Activated gamma-delta T cell (primary cell): ENCODE data around the gene TRAF3.
"Not testable (repeated sequence)": the region's sequence is repeated elsewhere in the genome, so short reads cannot be mapped to it uniquely, and the experiment has no call there.

Source experiments
- DNase-seq: peaks from one replicate; lab custom pipeline; 2025; lab: John Stamatoyannopoulos, UW

The TRAF3 gene

DNA sequence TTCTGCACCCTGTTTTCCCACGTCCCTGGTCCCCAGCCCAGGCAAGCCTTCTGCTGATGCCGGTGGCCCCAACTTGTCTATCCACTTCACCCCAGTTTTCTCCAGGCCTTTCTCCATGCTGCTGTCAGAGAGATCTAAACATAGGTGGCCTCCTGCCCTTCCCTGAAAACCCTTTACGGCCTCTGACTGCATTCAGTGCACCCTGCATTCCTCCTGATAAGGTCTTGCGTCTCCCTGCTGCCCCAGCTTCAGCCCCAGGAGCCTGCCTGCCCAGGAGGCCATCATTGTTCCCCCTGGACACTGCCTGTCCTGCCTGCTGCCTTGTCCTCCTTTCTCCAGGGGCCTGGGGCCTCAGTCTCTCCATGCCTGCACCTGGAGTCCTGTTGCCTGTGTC is 29.8 kb downstream of the TRAF3 start:
- DNase-seq, result no peak

- no peak for DNase-seq
Observed at GRCh38 chr14:102809870-102810269, 32.6 kb downstream of the TRAF3 start.

GRCh38 chr14:102810523-102810922 is 33.3 kb downstream of the TRAF3 start:
- no peak for DNase-seq

- DNase-seq, result no peak
Observed at GRCh38 chr14:102811254-102811963, 34.2 kb downstream of the TRAF3 start.

- no peak for DNase-seq
Observed at GRCh38 chr14:102811971-102812370, 34.7 kb downstream of the TRAF3 start.

GRCh38 chr14:102813691-102814090 is 36.4 kb downstream of the TRAF3 start:
- no peak for DNase-seq

- DNase-seq, result no peak
Observed at GRCh38 chr14:102817318-102817717, 40.1 kb downstream of the TRAF3 start.

DNA sequence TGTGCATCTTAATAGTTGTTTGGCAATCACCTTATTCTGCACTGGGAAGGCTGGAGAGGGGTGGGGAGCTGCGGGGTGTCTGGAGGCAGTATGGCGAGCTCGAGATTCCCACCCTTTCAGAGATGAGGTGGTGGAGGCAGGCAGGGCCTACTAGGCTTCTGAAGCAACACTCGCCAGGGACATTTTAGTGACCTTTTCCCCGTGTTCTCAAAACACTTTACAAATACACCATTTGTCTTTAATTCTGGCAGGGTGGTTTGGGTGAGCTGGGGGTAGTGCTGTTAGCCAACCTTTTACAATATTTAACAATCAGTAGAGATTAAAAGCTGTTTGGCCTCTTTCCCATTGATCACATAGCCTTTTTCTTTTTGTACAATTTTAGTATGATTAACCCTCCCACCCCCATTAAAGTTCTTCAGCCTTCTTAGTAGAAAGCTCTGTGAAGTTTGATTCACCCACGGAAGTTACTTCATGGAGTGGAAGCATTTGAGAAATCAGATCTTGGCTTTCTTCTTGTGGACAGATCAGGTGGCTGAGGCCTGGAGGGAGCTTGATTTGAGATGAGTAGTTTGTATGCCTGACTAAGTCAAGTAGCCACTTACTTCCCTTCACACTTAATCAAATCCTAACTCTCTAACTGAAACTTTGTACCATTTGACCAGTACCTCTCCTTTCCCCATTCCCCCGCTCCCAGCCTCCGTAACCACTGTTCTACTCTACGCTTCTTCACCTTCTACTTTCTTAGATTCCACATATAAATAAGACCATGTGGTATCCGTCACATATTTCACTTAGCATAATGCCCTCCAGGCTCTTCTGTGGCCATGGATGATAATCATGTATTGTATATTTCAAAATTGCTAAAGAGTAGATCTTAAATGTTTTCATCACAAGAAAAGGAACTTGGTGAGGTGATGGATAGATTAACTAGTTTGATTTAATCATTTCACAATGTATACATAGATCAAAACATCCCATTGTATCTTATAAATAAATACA is 41.0 kb downstream of the TRAF3 start:
- DNase-seq, result no peak

GRCh38 chr14:102819176-102819628 is 42.0 kb downstream of the TRAF3 start:
- DNase-seq, result no peak

GRCh38 chr14:102819747-102820330 is 42.6 kb downstream of the TRAF3 start:
- DNase-seq, result no peak

GRCh38 chr14:102821252-102821651 is 44.0 kb downstream of the TRAF3 start:
- DNase-seq, result no peak

- DNase-seq, result no peak
Observed at GRCh38 chr14:102822311-102822863, 45.1 kb downstream of the TRAF3 start.

DNA sequence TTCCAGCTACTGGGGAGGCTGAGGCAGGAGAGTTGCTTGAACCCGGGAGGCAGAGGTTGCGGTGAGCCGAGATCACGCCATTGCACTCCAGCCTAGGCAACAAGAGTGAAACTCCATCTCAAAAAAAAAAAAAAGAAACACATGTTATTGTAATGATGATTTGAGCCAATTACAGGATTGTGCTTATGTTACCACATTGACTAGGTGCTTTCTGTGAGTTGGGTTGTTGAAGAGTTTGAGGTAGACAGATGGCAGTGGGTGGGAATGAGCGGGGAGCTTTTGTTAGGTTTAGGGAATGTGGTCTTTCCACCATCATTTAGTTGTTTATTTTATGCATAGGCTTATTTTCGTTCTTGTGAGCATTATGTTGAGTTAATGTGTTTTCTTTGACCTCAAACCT is 45.6 kb downstream of the TRAF3 start:
- not testable (repeated sequence) for DNase-seq

GRCh38 chr14:102823546-102823945 is 46.3 kb downstream of the TRAF3 start:
- DNase-seq, result no peak

GRCh38 chr14:102824832-102825231 is 47.6 kb downstream of the TRAF3 start:
- no peak for DNase-seq

DNA sequence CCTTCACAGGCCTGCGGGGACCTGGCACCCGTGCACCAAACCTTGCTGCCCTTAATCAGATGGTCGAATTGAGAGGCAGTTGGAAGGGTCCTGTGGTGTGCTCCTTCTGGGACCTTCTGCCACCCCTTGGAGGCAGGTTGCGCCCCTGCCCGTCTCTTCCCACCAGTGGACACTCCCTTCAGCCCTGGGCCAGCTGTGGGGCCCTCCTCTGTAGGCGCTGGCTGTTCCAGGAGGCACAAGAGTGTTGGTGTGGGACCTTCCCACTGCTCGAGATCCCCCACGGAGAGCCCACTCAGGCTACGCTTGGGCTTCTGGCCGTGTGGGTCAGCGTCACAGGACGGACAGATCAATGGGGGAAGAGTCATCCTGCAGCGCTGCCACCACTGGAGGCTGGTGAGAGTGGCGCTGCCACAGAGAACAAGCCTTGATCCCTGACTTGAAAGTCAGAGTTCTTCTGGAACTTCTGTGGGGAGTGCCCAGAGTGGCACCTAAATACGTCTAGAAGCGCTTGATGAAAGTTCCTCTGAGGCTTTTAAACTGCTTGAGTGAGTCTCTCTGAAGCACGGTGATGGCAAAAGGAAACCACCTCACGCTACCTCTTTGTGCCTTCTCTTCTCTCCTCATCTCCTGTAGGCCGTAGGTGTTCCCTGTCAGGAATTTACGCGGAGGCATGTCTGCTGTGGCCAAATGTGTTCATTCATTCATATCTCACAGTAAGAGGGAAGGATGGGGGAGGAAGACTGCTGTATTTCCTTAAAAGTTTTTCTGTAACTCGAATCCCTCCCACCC is 48.3 kb downstream of the TRAF3 start:
- no peak for DNase-seq

DNA sequence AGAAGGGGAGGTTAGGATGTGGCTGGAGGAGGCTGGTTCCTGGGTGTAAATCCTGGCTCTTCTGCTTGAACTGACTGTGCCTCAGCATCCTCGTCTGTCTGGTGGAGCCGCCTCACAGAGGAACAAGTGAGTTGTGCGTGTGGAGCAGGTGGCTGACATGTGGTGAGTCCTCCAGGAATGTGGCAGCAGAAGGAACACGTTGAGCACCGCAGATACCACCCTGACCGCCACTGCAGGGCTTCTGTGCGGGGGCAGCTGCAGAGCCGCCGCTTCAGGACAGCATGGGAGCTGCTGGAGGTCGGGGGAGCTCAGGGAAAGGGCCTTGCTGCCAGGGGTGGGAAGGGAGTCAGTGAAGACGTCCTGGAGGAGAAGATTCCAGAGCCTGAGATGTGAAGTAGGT is 48.9 kb downstream of the TRAF3 start:
- no peak for DNase-seq

- DNase-seq, result no peak
Observed at GRCh38 chr14:102826751-102827675, 49.8 kb downstream of the TRAF3 start.

DNA sequence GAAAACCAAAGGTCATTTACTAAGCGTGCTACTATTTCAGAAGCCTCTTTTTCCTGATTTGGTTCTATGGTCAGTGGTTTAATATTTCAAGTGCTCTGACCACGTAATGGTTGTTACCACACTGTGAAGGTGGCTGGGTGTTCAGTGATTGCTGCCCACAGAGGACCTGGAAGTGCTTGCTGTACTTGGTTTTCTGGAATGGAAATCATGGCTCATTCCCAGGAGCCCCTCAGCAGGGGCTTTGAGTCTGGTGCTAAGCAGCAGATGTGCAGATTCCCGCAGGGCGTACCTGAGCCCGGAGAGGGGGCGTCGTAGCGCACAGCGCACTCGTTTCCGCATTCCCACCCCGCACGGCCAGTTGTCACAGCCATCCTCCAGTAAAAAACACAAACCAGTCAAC is 50.5 kb downstream of the TRAF3 start:
- DNase-seq, result no peak

DNA sequence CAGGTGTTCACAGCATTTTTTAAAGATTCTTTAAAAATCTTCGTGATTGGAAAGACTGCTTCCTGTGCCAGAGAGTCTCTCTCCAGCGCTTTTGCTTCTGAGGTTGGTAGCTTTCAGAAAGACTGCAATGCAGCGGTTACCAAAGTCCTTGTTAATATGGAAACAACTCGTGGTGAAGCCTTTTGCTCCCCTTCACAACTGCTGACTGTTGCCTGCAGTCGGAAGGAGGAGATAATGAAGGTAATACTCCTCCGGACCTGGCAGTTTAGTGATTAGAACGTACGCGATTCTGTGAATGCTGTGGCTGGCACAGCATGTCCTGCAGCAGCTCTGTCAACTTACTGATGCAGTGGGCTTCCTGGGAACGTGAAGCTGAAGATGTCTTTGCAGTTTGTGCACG is 50.9 kb downstream of the TRAF3 start:
- DNase-seq, result no peak
